PC-3 (cell line): ENCODE results near the gene ME1. TPM values are rescaled to one million over a fixed set of nuclear protein-coding genes. Genes with fewer than 3 reads are reported as not detected.
"Not testable (repeated sequence)": the region's sequence is repeated elsewhere in the genome, so short reads cannot be mapped to it uniquely, and the experiment has no call there.

Source experiments
- ATAC-seq: fragments of 200-7000 bp; cut with Tn5 transposase; 2 replicates; pipeline ENCODE4 v1.9.1; 2020; ENCODE audit warnings: mild to moderate bottlenecking, moderate library complexity
- BruUV-seq: library from RNA; stranded (reverse); fragments of 400-500 nt; replicated peaks from 2 replicates; lab custom pipeline; 2021; lab: Mats Ljungman, UMichigan
- CTCF ChIA-PET: fragments of 300-600 bp; sonication (Branson Sonifier 250); formaldehyde crosslinking; loops from one replicate; lab custom pipeline; 2022; ENCODE audit warnings: antibody characterized with exemption; lab: Charles Lee
- POLR2A ChIA-PET: fragments of 300-600 bp; sonication (Branson Sonifier 250); formaldehyde crosslinking; loops from one replicate; lab custom pipeline; 2022; ENCODE audit warnings: antibody characterized with exemption; ENCODE audit not compliant: unreplicated experiment; lab: Charles Lee
- DNase-seq: peaks from one replicate; pipeline ENCODE4 v3.0.0-alpha.2; 2015
- H2AFZ ChIP-seq: fragments of 300-600 bp; sonication (generic); 2 replicates; pipeline ENCODE4 v1.6.0; 2016; ENCODE audit warnings: antibody characterized with exemption, low read length
- H3F3A ChIP-seq: fragments of 300-600 bp; sonication (generic); one replicate; pipeline ENCODE4 v1.6.0; 2017; ENCODE audit warnings: antibody characterized with exemption, low read length, control low read depth, mild to moderate bottlenecking; ENCODE audit not compliant: unreplicated experiment
- H3K27ac ChIP-seq: fragments of 300-600 bp; sonication (generic); 2 replicates; pipeline ENCODE4 v1.5.1; 2016; ENCODE audit warnings: mild to moderate bottlenecking, low read length
- H3K27me3 ChIP-seq: fragments of 300-600 bp; sonication (generic); 2 replicates; pipeline ENCODE4 v1.6.1; 2016; ENCODE audit warnings: low read length, mixed read lengths
- H3K36me3 ChIP-seq: fragments of 300-600 bp; sonication (generic); 2 replicates; pipeline ENCODE4 v1.6.1; 2016; ENCODE audit warnings: low read depth, mixed run types, low read length, mixed read lengths
- H3K4me1 ChIP-seq: fragments of 300-600 bp; sonication (generic); 2 replicates; pipeline ENCODE4 v1.5.1; 2016; ENCODE audit warnings: low read length; ENCODE audit not compliant: insufficient read depth
- H3K4me2 ChIP-seq: fragments of 300-600 bp; sonication (generic); 2 replicates; pipeline ENCODE4 v1.6.0; 2016; ENCODE audit warnings: low read length
- H3K4me3 ChIP-seq: fragments of 300-600 bp; sonication (generic); 2 replicates; pipeline ENCODE4 v1.5.1; 2016; ENCODE audit warnings: mild to moderate bottlenecking, low read length, mixed read lengths
- H3K79me2 ChIP-seq: fragments of 300-600 bp; sonication (generic); 2 replicates; pipeline ENCODE4 v1.6.1; 2017; ENCODE audit warnings: low read length, mixed read lengths
- H3K9ac ChIP-seq: fragments of 300-600 bp; sonication (generic); 2 replicates; pipeline ENCODE4 v1.6.0; 2016; ENCODE audit warnings: mild to moderate bottlenecking, low read length
- H3K9me2 ChIP-seq: fragments of 300-600 bp; sonication (generic); replicated peaks from 2 replicates; pipeline ENCODE4 v1.6.1; 2016; ENCODE audit warnings: mixed run types, low read length, mixed read lengths
- H3K9me3 ChIP-seq: fragments of 300-600 bp; sonication (generic); 2 replicates; pipeline ENCODE4 v1.6.1; 2016; ENCODE audit warnings: low read length, mixed read lengths
- H4K20me1 ChIP-seq: fragments of 300-600 bp; sonication (generic); 2 replicates; pipeline ENCODE4 v1.6.1; 2016; ENCODE audit warnings: low read length, mixed read lengths
- EZH2 ChIP-seq: fragments of 300-600 bp; sonication (generic); IDR thresholded peaks from one replicate; pipeline ENCODE4 v1.6.1; 2017; ENCODE audit warnings: antibody characterized with exemption, mild to moderate bottlenecking, low read length; ENCODE audit not compliant: unreplicated experiment
- EZH2phosphoT487 ChIP-seq: fragments of 300-600 bp; sonication (generic); IDR thresholded peaks from 2 replicates; pipeline ENCODE4 v1.6.1; 2018; ENCODE audit warnings: mild to moderate bottlenecking, antibody characterized with exemption, low read length, borderline replicate concordance
- intact Hi-C: fragments of 100-400 bp; cut with micrococcal nuclease; formaldehyde crosslinking; loops from 2 replicates; pipeline ENCODE4 v1.9.0; 2023
- total RNA-seq: library from RNA; depleted of rRNA; stranded (reverse); fragments of >200 nt; gene quantifications from 2 replicates; pipeline ENCODE4 v1.2.3, GENCODE V29; 2014
- TF ChIP-seq, protein P1 (sequence below): fragments of 300-600 bp; sonication (generic); conservative IDR thresholded peaks from 2 replicates; pipeline ENCODE4 v1.5.1; 2017; ENCODE audit warnings: antibody characterized with exemption, low read depth, mild to moderate bottlenecking, low read length

The ME1 gene
- total RNA-seq, 1 experiment from 2014 or later = 22.3 TPM

- no peaks in the 10 kb centered on the region for H4K20me1 ChIP-seq
- ChIA-PET POLR2A (no interaction called here), CTCF (no interaction called here)
- DNase-seq = no peak
- 0 out of 2 replicates have a peak, but pooled peaks cover 4% of the 10 kb centered on the region for H3K79me2 ChIP-seq
- no peak for ATAC-seq
- H3K27me3 ChIP-seq = no peaks in the 10 kb centered on the region
- BruUV-seq = no TSS peak
- no peak overlapping the region for H3K9ac ChIP-seq
- intact Hi-C loops = no loop called here
- no peak overlapping the region for H3K4me3 ChIP-seq
- H3F3A ChIP-seq = no peaks in the 10 kb centered on the region
- no peaks in the 10 kb centered on the region for H3K4me1 ChIP-seq
- no peaks in the 10 kb centered on the region for H3K9me2 ChIP-seq
- TF ChIP-seq, protein P1, sequence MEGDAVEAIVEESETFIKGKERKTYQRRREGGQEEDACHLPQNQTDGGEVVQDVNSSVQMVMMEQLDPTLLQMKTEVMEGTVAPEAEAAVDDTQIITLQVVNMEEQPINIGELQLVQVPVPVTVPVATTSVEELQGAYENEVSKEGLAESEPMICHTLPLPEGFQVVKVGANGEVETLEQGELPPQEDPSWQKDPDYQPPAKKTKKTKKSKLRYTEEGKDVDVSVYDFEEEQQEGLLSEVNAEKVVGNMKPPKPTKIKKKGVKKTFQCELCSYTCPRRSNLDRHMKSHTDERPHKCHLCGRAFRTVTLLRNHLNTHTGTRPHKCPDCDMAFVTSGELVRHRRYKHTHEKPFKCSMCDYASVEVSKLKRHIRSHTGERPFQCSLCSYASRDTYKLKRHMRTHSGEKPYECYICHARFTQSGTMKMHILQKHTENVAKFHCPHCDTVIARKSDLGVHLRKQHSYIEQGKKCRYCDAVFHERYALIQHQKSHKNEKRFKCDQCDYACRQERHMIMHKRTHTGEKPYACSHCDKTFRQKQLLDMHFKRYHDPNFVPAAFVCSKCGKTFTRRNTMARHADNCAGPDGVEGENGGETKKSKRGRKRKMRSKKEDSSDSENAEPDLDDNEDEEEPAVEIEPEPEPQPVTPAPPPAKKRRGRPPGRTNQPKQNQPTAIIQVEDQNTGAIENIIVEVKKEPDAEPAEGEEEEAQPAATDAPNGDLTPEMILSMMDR = no peak
- TF ChIP-seq EZH2 = no peak
- no peak for TF ChIP-seq EZH2phosphoT487
- no peak overlapping the region for H2AFZ ChIP-seq
- no peak overlapping the region for H3K27ac ChIP-seq
- peaks cover 2% of the 10 kb centered on the region; the same call in 1 of the 2 replicates for H3K36me3 ChIP-seq
- H3K4me2 ChIP-seq = no peak overlapping the region
- H3K9me3 ChIP-seq = no peaks in the 10 kb centered on the region
Observed at GRCh38 chr6:83294676-83295075, 136.2 kb downstream of the ME1 start.

- Histone ChIP-seq H3K4me2 (no peak overlapping the region), H3K79me2 (0 out of 2 replicates have a peak, but pooled peaks cover 4% of the 10 kb centered on the region), H3K27ac (no peak overlapping the region), H3K36me3 (peaks cover 2% of the 10 kb centered on the region; the same call in 1 of the 2 replicates), H3K9me3 (no peaks in the 10 kb centered on the region), H4K20me1 (no peaks in the 10 kb centered on the region), H3K27me3 (no peaks in the 10 kb centered on the region), H3K4me3 (no peak overlapping the region), H3K9ac (no peak overlapping the region), H3K9me2 (no peaks in the 10 kb centered on the region), H3K4me1 (no peaks in the 10 kb centered on the region), H2AFZ (no peak overlapping the region), H3F3A (no peaks in the 10 kb centered on the region)
- intact Hi-C loops = no loop called here
- ATAC-seq (no peak), DNase-seq (no peak)
- ChIA-PET CTCF (no interaction called here), POLR2A (no interaction called here)
- no peak for TF ChIP-seq EZH2
- TF ChIP-seq, protein P1 = no peak
- TF ChIP-seq EZH2phosphoT487 = no peak
- BruUV-seq = no TSS peak
Observed at GRCh38 chr6:83292900-83293843, 137.7 kb downstream of the ME1 start.

GRCh38 chr6:83287298-83287697 is 143.6 kb downstream of the ME1 start:
- H3K79me2 ChIP-seq, H3K36me3 ChIP-seq, H3K4me2 ChIP-seq, H3K9ac ChIP-seq, H3K27me3 ChIP-seq, H3K27ac ChIP-seq, H2AFZ ChIP-seq, POLR2A ChIA-PET, BruUV-seq, ATAC-seq, intact Hi-C loops, CTCF ChIA-PET, H4K20me1 ChIP-seq, DNase-seq, H3K9me3 ChIP-seq, H3K4me3 ChIP-seq, H3K4me1 ChIP-seq, H3K9me2 ChIP-seq, H3F3A ChIP-seq: not testable (repeated sequence)
